ENCODE results near the gene ECI2. TPM values are rescaled to one million over a fixed set of nuclear protein-coding genes. Genes with fewer than 3 reads are reported as not detected.

ECI2 gene
- total RNA-seq, 4 donors from 2014 or later = 47.8 to 57.4 (median 53.8) TPM

DNA sequence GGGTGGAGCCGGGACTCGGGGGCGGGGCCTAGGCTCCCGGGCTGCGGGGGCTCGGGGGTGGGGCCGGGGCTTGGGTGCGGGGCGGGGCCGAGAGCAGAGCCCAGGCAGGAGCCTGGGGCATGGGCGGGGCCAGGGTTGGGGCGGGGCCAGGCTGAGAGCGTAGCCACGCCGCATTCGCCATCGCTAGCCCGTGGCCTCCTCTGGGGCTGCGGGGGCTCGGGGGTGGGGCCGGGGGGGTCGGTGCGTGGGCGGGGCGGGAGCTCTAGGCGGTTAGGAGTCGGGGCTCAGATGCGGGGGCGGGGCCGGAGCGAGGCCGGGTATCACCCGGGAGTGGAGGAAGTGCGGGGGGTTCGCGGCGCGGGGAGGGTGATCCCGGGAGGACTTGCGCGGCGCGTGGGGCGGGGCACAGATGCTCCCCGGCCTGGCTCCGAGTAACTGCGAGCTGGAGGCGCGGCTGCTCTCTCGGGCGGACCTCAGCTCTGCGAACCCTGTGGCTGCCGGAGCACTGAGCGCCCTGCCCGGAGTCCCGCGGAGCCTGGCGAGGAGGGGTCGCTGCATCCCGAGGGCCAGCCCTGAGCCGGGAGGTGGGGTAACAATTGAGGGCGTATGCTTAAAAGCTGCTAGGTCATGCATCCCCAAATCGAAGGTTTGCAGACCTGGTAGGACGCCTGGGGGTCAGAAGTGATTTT is 434 bp upstream of the ECI2 start:
- Histone ChIP-seq H3K9me3 (no peaks in the 10 kb centered on the region), H3K4me1 (peaks cover 14% of the 10 kb centered on the region in 2 donors), H3K27ac (peak overlapping the region; percentile 23 to 61 (median 57)), H3K36me3 (no peaks in the 10 kb centered on the region), H3K27me3 (no peaks in the 10 kb centered on the region), H3K4me3 (replicated peaks in 1 of 3) (peak overlapping the region in 2 of 3 donors; percentile 20 to 81)
- TF ChIP-seq, protein P1, sequence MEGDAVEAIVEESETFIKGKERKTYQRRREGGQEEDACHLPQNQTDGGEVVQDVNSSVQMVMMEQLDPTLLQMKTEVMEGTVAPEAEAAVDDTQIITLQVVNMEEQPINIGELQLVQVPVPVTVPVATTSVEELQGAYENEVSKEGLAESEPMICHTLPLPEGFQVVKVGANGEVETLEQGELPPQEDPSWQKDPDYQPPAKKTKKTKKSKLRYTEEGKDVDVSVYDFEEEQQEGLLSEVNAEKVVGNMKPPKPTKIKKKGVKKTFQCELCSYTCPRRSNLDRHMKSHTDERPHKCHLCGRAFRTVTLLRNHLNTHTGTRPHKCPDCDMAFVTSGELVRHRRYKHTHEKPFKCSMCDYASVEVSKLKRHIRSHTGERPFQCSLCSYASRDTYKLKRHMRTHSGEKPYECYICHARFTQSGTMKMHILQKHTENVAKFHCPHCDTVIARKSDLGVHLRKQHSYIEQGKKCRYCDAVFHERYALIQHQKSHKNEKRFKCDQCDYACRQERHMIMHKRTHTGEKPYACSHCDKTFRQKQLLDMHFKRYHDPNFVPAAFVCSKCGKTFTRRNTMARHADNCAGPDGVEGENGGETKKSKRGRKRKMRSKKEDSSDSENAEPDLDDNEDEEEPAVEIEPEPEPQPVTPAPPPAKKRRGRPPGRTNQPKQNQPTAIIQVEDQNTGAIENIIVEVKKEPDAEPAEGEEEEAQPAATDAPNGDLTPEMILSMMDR (IDR thresholded peaks at IDR 0.05) = no peak
- TF ChIP-seq POLR2A (IDR thresholded peaks at IDR 0.05) = peak in 1 of 2 donors; percentile 75
- peak; percentile 96 to 97 for DNase-seq
- WGBS, 2 donors = 0 to 2% methylated on average over 7 to 10 of the region's 64 CpGs
- intact Hi-C loops (cut with DNase I) = no loop called here

- intact Hi-C loops (cut with DNase I) = no loop called here
Measured at GRCh38 chr6:4133941-4134838, 1.2 kb downstream of the ECI2 start.

DNA sequence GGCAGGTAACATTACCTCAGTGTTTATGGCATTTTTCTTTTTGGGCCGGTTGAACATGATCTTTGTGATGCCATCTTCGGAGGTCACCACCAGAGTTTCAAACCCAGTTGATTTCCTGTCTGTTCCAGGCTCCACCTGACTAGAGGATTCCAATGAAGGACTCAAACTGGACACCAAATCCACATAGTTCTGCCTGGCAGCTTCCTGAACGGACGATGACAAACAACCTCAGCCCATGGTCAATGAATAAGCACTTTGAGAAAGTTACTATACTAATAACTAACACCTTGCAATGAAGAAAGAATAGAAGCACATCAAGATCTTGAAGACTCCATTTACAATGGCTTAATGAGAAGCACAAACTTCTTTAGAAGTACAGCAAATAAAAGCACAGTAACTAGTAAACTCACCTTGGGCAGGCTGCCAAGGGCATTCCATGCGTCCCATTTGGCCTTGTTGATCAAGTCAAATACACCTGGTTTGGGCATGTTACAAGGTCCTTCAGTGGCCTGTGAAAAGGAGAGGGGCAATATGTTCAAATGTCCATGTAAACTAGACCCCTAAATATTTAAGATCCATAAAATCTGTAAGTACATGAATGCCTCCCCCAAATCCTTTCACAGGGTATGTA is 4.9 kb downstream of the ECI2 start:
- Histone ChIP-seq H3K9me3 (no peaks in the 10 kb centered on the region), H3K36me3 (peaks cover 23 to 27% of the 10 kb centered on the region in 2 donors)

More at GRCh38 chr6:4133941-4134838, 1.2 kb downstream of the ECI2 start:
- WGBS, 2 donors = 21 to 23% methylated on average over 13 of the region's 13 CpGs
- H3K27ac ChIP-seq = peak overlapping the region in 2 of 3 donors; percentile 74 to 91
- H3K9me3 ChIP-seq = no peaks in the 10 kb centered on the region
- peak overlapping the region in 2 of 3 donors; percentile 80 to 81 for H3K4me3 ChIP-seq (replicated peaks in 1 of 3)
- H3K36me3 ChIP-seq = peaks cover 9 to 16% of the 10 kb centered on the region in 2 donors
- peak; percentile 46 to 49 for DNase-seq
- no peaks in the 10 kb centered on the region for H3K27me3 ChIP-seq
- peaks cover 14 to 17% of the 10 kb centered on the region in 2 donors for H3K4me1 ChIP-seq
- TF ChIP-seq POLR2A (IDR thresholded peaks at IDR 0.05) = no peak
- TF ChIP-seq, protein P1 (IDR thresholded peaks at IDR 0.05) = no peak

GRCh38 chr6:4129446-4129845 is 5.9 kb downstream of the ECI2 start:
- Histone ChIP-seq H3K9me3 (no peaks in the 10 kb centered on the region), H3K4me1 (peaks cover 9 to 11% of the 10 kb centered on the region in 2 donors), H3K36me3 (peaks cover 32 to 34% of the 10 kb centered on the region in 2 donors), H3K27ac (no peak overlapping the region), H3K27me3 (no peaks in the 10 kb centered on the region), H3K4me3 (replicated peaks in 1 of 3) (no peak overlapping the region)
- DNase-seq = no peak
- TF ChIP-seq POLR2A (IDR thresholded peaks at IDR 0.05) = no peak
- TF ChIP-seq, protein P1 (IDR thresholded peaks at IDR 0.05) = no peak
- intact Hi-C loops (cut with DNase I) = no loop called here

More for the DNA sequence above, 4.9 kb downstream of the ECI2 start:
- no peak for TF ChIP-seq POLR2A (IDR thresholded peaks at IDR 0.05)
- TF ChIP-seq, protein P1 (IDR thresholded peaks at IDR 0.05) = no peak
- no peaks in the 10 kb centered on the region for H3K27me3 ChIP-seq
- H3K4me1 ChIP-seq = peaks cover 9 to 12% of the 10 kb centered on the region in 2 donors
- no peak overlapping the region for H3K27ac ChIP-seq
- WGBS, 2 donors = 81 to 88% methylated on average over 5 of the region's 5 CpGs
- intact Hi-C loops (cut with DNase I) = no loop called here
- DNase-seq = peak; percentile 49 to 65
- H3K4me3 ChIP-seq (replicated peaks in 1 of 3) = no peak overlapping the region

Measured in thyroid gland (tissue), 4 donors.